Liver (tissue), 9 donors: ENCODE data around the gene KCNT1. TPM values are rescaled to one million over a fixed set of nuclear protein-coding genes. Genes with fewer than 3 reads are reported as not detected.

Source experiments
- DNase-seq: peaks from one replicate; pipeline ENCODE4 v3.0.0-alpha.2; 2017; ENCODE audit warnings: low spot score
- H3K27ac ChIP-seq, 2 donors: one replicate each; pipeline ENCODE4 v1.7.0; 2013; ENCODE audit warnings: inconsistent platforms in 2 of 2, low read length in 2 of 2, control low read depth in 1 of 2, low read depth in 1 of 2, mild to moderate bottlenecking in 1 of 2
- H3K27me3 ChIP-seq, 4 donors: one replicate each; pipeline versions ENCODE4 v1.6.1 to v1.7.0; 2013; ENCODE audit warnings: low read length in 3 of 4, inconsistent platforms in 1 of 4, mild to moderate bottlenecking in 1 of 4, moderate library complexity in 1 of 4; ENCODE audit not compliant: control insufficient read depth in 4 of 4, insufficient read depth in 4 of 4
- H3K36me3 ChIP-seq, 4 donors: one replicate each; pipeline versions ENCODE4 v1.6.1 to v1.7.0; 2013; ENCODE audit warnings: low read length in 3 of 4, mild to moderate bottlenecking in 3 of 4, low read depth in 1 of 4, moderate library complexity in 1 of 4; ENCODE audit not compliant: control insufficient read depth in 4 of 4, insufficient read depth in 3 of 4
- H3K4me1 ChIP-seq, 4 donors: one replicate each; pipeline versions ENCODE4 v1.6.1 to v1.7.0; 2013; ENCODE audit warnings: low read length in 3 of 4, mild to moderate bottlenecking in 3 of 4, moderate library complexity in 1 of 4; ENCODE audit not compliant: control insufficient read depth in 4 of 4, insufficient read depth in 4 of 4
- H3K4me3 ChIP-seq, 3 donors: one replicate each; pipeline versions ENCODE4 v1.6.1 to v1.7.0; 2013; ENCODE audit warnings: low read length in 3 of 3, control low read depth in 1 of 3, low read depth in 1 of 3, mild to moderate bottlenecking in 1 of 3
- H3K9ac ChIP-seq, 2 donors: one replicate each; pipeline ENCODE4 v1.7.0; 2013; ENCODE audit warnings: low read length in 2 of 2, mild to moderate bottlenecking in 2 of 2, moderate library complexity in 2 of 2, control low read depth in 1 of 2, low read depth in 1 of 2
- H3K9me3 ChIP-seq, 4 donors: one replicate each; pipeline versions ENCODE4 v1.6.1 to v1.7.0; 2013; ENCODE audit warnings: low read length in 3 of 4; ENCODE audit not compliant: control insufficient read depth in 4 of 4
- EGR1 ChIP-seq, 2 donors: IDR thresholded peaks; 2 replicates each; pipeline ENCODE4 v1.6.1; 2016 to 2018; ENCODE audit warnings: antibody characterized with exemption in 2 of 2, low read depth in 2 of 2
- FOXA2 ChIP-seq: IDR thresholded peaks from 2 replicates; pipeline ENCODE4 v1.6.1; 2016; ENCODE audit warnings: antibody characterized with exemption
- GABPA ChIP-seq, 2 donors: IDR thresholded peaks in 1 of 2; conservative IDR thresholded peaks in 1 of 2; 2 replicates each; pipeline ENCODE4 v1.6.1; 2016; ENCODE audit warnings: antibody characterized with exemption in 2 of 2, mild to moderate bottlenecking in 1 of 2, moderate library complexity in 1 of 2
- HNF4A ChIP-seq, 2 donors: conservative IDR thresholded peaks; 2 replicates each; pipeline ENCODE4 v1.6.1; 2016; ENCODE audit warnings: antibody characterized with exemption in 2 of 2, mild to moderate bottlenecking in 2 of 2
- HNF4G ChIP-seq: IDR thresholded peaks from 2 replicates; pipeline ENCODE4 v1.6.1; 2016; ENCODE audit warnings: antibody characterized with exemption
- JUND ChIP-seq, 2 donors: IDR thresholded peaks; 2 replicates each; pipeline ENCODE4 v1.6.1; 2016; ENCODE audit warnings: antibody characterized with exemption in 2 of 2
- MAX ChIP-seq: IDR thresholded peaks from 2 replicates; pipeline ENCODE4 v1.6.1; 2016; ENCODE audit warnings: antibody characterized with exemption
- NR2F2 ChIP-seq: IDR thresholded peaks from 2 replicates; pipeline ENCODE4 v1.6.1; 2016; ENCODE audit warnings: antibody characterized with exemption
- RAD21 ChIP-seq, 2 donors: IDR thresholded peaks; 2 replicates each; pipeline ENCODE4 v1.6.1; 2016; ENCODE audit warnings: antibody characterized with exemption in 2 of 2, mild to moderate bottlenecking in 2 of 2
- REST ChIP-seq: IDR thresholded peaks from 2 replicates; pipeline ENCODE4 v1.6.1; 2016; ENCODE audit warnings: antibody characterized with exemption, mild to moderate bottlenecking
- RXRA ChIP-seq, 2 donors: IDR thresholded peaks; 2 replicates each; pipeline ENCODE4 v1.6.1; 2017 to 2018; ENCODE audit warnings: antibody characterized with exemption in 2 of 2, mild to moderate bottlenecking in 1 of 2
- SP1 ChIP-seq: IDR thresholded peaks from 2 replicates; pipeline ENCODE4 v1.6.1; 2018; ENCODE audit warnings: antibody characterized with exemption, mild to moderate bottlenecking
- TAF1 ChIP-seq: conservative IDR thresholded peaks from 2 replicates; pipeline ENCODE4 v1.6.1; 2016; ENCODE audit warnings: antibody characterized with exemption, mild to moderate bottlenecking
- YY1 ChIP-seq: IDR thresholded peaks from 2 replicates; pipeline ENCODE4 v1.6.1; 2016; ENCODE audit warnings: antibody characterized with exemption, mild to moderate bottlenecking
- WGBS: extraction: QIAGEN DNeasy Blood & Tissue Kit; methylation state at CpG from one replicate; pipeline ENCODE4 v1.1.7; 2013; 5-methylcytosine and 5-hydroxymethylcytosine counted together
- polyA plus RNA-seq, 2 donors: library from polyadenylated mRNA; stranded (reverse) in 1 of 2; unstranded in 1 of 2; fragments of 200-250 nt in 1 of 2; fragments of >200 nt in 1 of 2; fragmentation: Nextera tagmentation in 1 of 2; extraction: Ambion mirVana in 1 of 2; gene quantifications; one replicate each; pipeline versions ENCODE4 v1.2.1 to v1.2.3, GENCODE V29; 2013 to 2015
- total RNA-seq, 2 donors: library from RNA; depleted of rRNA; stranded (reverse); fragments of >200 nt; gene quantifications; one replicate each; pipeline ENCODE4 v1.2.3, GENCODE V29; 2014
- TF ChIP-seq, protein P1 (sequence below): fragments of 150-350 bp; IDR thresholded peaks from 2 replicates; pipeline ENCODE4 v1.5.1; 2017; ENCODE audit warnings: improper control_type of control experiment, low read depth, low read length; ENCODE audit not compliant: missing input control
- TF ChIP-seq, protein P2 (sequence below): IDR thresholded peaks from 2 replicates; pipeline ENCODE4 v1.6.1; 2016; ENCODE audit warnings: antibody characterized with exemption
- donor health status: healthy.
- donor health status: healthy.
- donor health status: healthy.
- donor health status: healthy.
- donor health status: healthy.

The KCNT1 gene
- total and polyA plus RNA-seq, 4 donors = 0.08 TPM; not detected in 2

- Histone ChIP-seq H3K36me3 (no peaks in the 10 kb centered on the region), H3K4me1 (no peaks in the 10 kb centered on the region), H3K27ac (no peak overlapping the region), H3K4me3 (no peak overlapping the region), H3K9ac (no peak overlapping the region), H3K27me3 (no peaks in the 10 kb centered on the region), H3K9me3 (no peaks in the 10 kb centered on the region)
- 95% methylated on average over 10 of the region's 10 CpGs for WGBS
- TF ChIP-seq, protein P1, sequence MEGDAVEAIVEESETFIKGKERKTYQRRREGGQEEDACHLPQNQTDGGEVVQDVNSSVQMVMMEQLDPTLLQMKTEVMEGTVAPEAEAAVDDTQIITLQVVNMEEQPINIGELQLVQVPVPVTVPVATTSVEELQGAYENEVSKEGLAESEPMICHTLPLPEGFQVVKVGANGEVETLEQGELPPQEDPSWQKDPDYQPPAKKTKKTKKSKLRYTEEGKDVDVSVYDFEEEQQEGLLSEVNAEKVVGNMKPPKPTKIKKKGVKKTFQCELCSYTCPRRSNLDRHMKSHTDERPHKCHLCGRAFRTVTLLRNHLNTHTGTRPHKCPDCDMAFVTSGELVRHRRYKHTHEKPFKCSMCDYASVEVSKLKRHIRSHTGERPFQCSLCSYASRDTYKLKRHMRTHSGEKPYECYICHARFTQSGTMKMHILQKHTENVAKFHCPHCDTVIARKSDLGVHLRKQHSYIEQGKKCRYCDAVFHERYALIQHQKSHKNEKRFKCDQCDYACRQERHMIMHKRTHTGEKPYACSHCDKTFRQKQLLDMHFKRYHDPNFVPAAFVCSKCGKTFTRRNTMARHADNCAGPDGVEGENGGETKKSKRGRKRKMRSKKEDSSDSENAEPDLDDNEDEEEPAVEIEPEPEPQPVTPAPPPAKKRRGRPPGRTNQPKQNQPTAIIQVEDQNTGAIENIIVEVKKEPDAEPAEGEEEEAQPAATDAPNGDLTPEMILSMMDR = no peak
- no peak for TF ChIP-seq HNF4A (conservative IDR thresholded peaks at IDR 0.05)
- no peak for TF ChIP-seq TAF1
- no peak for TF ChIP-seq FOXA2
- no peak for TF ChIP-seq RXRA (IDR thresholded peaks at IDR 0.05)
- no peak for DNase-seq
Measured at GRCh38 chr9:135790356-135790755, 88.4 kb downstream of the KCNT1 start.

GRCh38 chr9:135790850-135791249 is 88.9 kb downstream of the KCNT1 start:
- H3K4me3 ChIP-seq = no peak overlapping the region
- WGBS = 75% methylated on average over 11 of the region's 11 CpGs

More at GRCh38 chr9:135790850-135791249, 88.9 kb downstream of the KCNT1 start:
- H3K4me1 ChIP-seq = no peaks in the 10 kb centered on the region
- TF ChIP-seq YY1 (no peak), JUND (IDR thresholded peaks at IDR 0.05) (no peak), SP1 (no peak), TAF1 (no peak), NR2F2 (no peak), HNF4G (no peak), GABPA (IDR thresholded peaks at IDR 0.05 in 1 of 2, conservative IDR thresholded peaks at IDR 0.05 in 1 of 2) (no peak), EGR1 (IDR thresholded peaks at IDR 0.05; ENCODE audit: low read depth in 2 of 2) (no peak), FOXA2 (no peak), REST (no peak), MAX (no peak), RAD21 (IDR thresholded peaks at IDR 0.05) (no peak)
- TF ChIP-seq, protein P2, sequence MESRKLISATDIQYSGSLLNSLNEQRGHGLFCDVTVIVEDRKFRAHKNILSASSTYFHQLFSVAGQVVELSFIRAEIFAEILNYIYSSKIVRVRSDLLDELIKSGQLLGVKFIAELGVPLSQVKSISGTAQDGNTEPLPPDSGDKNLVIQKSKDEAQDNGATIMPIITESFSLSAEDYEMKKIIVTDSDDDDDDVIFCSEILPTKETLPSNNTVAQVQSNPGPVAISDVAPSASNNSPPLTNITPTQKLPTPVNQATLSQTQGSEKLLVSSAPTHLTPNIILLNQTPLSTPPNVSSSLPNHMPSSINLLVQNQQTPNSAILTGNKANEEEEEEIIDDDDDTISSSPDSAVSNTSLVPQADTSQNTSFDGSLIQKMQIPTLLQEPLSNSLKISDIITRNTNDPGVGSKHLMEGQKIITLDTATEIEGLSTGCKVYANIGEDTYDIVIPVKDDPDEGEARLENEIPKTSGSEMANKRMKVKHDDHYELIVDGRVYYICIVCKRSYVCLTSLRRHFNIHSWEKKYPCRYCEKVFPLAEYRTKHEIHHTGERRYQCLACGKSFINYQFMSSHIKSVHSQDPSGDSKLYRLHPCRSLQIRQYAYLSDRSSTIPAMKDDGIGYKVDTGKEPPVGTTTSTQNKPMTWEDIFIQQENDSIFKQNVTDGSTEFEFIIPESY = no peak
- no peak overlapping the region for H3K9ac ChIP-seq
- no peaks in the 10 kb centered on the region for H3K9me3 ChIP-seq
- DNase-seq = no peak
- H3K36me3 ChIP-seq = no peaks in the 10 kb centered on the region
- no peak overlapping the region for H3K27ac ChIP-seq
- no peaks in the 10 kb centered on the region for H3K27me3 ChIP-seq
